HEK293 (cell line): ENCODE results near the gene SYT2.

Experiments used
- CTCF ChIA-PET: fragments of 350-600 bp; formaldehyde crosslinking; extraction: SDS; loops from one replicate; lab custom pipeline; 2021; ENCODE audit warnings: antibody characterized with exemption; lab: Yijun Ruan, JAX
- POLR2A ChIA-PET: fragments of 300-600 bp; formaldehyde crosslinking; extraction: SDS; loops from one replicate; lab custom pipeline; 2020; ENCODE audit warnings: antibody characterized with exemption, inconsistent platforms; lab: Yijun Ruan, JAX
- H3K27ac ChIP-seq: fragments of 200-500 bp; sonication (Bioruptor generic); 2 replicates; pipeline ENCODE4 v1.5.1; 2014; ENCODE audit warnings: low read depth, low read length, control low read depth, inconsistent platforms; ENCODE audit errors: extremely low read depth
- H3K36me3 ChIP-seq, 2 experiments: fragments of 200-500 bp in 1 of 2; sonication (Bioruptor generic) in 1 of 2; 1 replicate in 1 of 2; 2 replicates in 1 of 2; pipeline ENCODE4 v1.5.1; 2014 to 2017; ENCODE audit warnings: inconsistent platforms in 2 of 2, low read length in 2 of 2; ENCODE audit not compliant: control insufficient read depth in 2 of 2, insufficient read depth in 1 of 2
- H3K4me1 ChIP-seq: fragments of 200-500 bp; sonication (Bioruptor generic); 2 replicates; pipeline ENCODE4 v1.5.1; 2014; ENCODE audit warnings: mild to moderate bottlenecking, low read length, inconsistent platforms; ENCODE audit not compliant: control insufficient read depth, insufficient read depth
- H3K4me3 ChIP-seq: 2 replicates; pipeline ENCODE4 v1.5.1; 2011; ENCODE audit warnings: low read depth, mild to moderate bottlenecking, control low read depth, low read length, moderate library complexity
- H3K9me3 ChIP-seq: fragments of 200-500 bp; sonication (Bioruptor generic); 2 replicates; pipeline ENCODE4 v1.5.1; 2014; ENCODE audit warnings: low read depth, low read length, inconsistent platforms; ENCODE audit not compliant: control insufficient read depth, insufficient read depth
- HOXA7 ChIP-seq: sonication (generic); formaldehyde crosslinking; IDR thresholded peaks from 2 replicates; pipeline ENCODE4 v1.8.1; 2022; ENCODE audit warnings: missing genetic modification reagents, borderline replicate concordance
- KLF17 ChIP-seq: fragments of 450-650 bp; formaldehyde crosslinking; IDR thresholded peaks from 2 replicates; pipeline ENCODE4 v1.5.1; 2016; ENCODE audit warnings: missing biosample characterization, missing genetic modification characterization
- PRDM1 ChIP-seq: fragments of 450-650 bp; formaldehyde crosslinking; IDR thresholded peaks from 2 replicates; pipeline ENCODE4; 2016; ENCODE audit warnings: missing biosample characterization, missing genetic modification characterization
- SP7 ChIP-seq: fragments of 450-650 bp; formaldehyde crosslinking; IDR thresholded peaks from 2 replicates; pipeline ENCODE4 v1.5.1; 2016; ENCODE audit warnings: missing biosample characterization, missing genetic modification characterization
- TSHZ1 ChIP-seq: fragments of 450-650 bp; formaldehyde crosslinking; IDR thresholded peaks from 2 replicates; pipeline ENCODE4 v1.5.1; 2016; ENCODE audit warnings: missing biosample characterization, missing genetic modification characterization, borderline replicate concordance
- ZBTB17 ChIP-seq: fragments of 450-650 bp; formaldehyde crosslinking; IDR thresholded peaks from 2 replicates; pipeline ENCODE4 v1.5.1; 2016; ENCODE audit warnings: missing biosample characterization, missing genetic modification characterization
- ZBTB21 ChIP-seq: fragments of 450-650 bp; formaldehyde crosslinking; IDR thresholded peaks from 2 replicates; pipeline ENCODE4 v1.5.1; 2017; ENCODE audit warnings: missing biosample characterization, missing genetic modification characterization
- ZNF121 ChIP-seq: fragments of 450-650 bp; formaldehyde crosslinking; IDR thresholded peaks from 2 replicates; pipeline ENCODE4 v1.5.1; 2016; ENCODE audit warnings: missing biosample characterization, missing genetic modification characterization
- ZNF146 ChIP-seq: fragments of 450-650 bp; formaldehyde crosslinking; IDR thresholded peaks from 2 replicates; pipeline ENCODE4 v1.5.1; 2016; ENCODE audit warnings: missing biosample characterization, missing genetic modification characterization
- ZNF175 ChIP-seq: fragments of 450-650 bp; formaldehyde crosslinking; IDR thresholded peaks from 2 replicates; pipeline ENCODE4 v1.5.1; 2016; ENCODE audit warnings: missing biosample characterization, missing genetic modification characterization
- ZNF19 ChIP-seq: fragments of 450-650 bp; formaldehyde crosslinking; IDR thresholded peaks from 2 replicates; pipeline ENCODE4; 2016; ENCODE audit warnings: missing biosample characterization, missing genetic modification characterization, low read depth
- ZNF223 ChIP-seq: fragments of 450-650 bp; formaldehyde crosslinking; IDR thresholded peaks from 2 replicates; pipeline ENCODE4 v1.5.1; 2016; ENCODE audit warnings: missing biosample characterization, missing genetic modification characterization
- ZNF473 ChIP-seq: fragments of 450-650 bp; formaldehyde crosslinking; IDR thresholded peaks from 2 replicates; pipeline ENCODE4 v1.5.1; 2017; ENCODE audit warnings: missing biosample characterization, missing genetic modification characterization
- ZNF510 ChIP-seq: fragments of 450-650 bp; formaldehyde crosslinking; IDR thresholded peaks from 2 replicates; pipeline ENCODE4 v1.5.1; 2018; ENCODE audit warnings: mild to moderate bottlenecking, missing genetic modification characterization, missing biosample characterization; ENCODE audit not compliant: insufficient replicate concordance
- ZNF530 ChIP-seq: fragments of 450-650 bp; formaldehyde crosslinking; IDR thresholded peaks from 2 replicates; pipeline ENCODE4 v1.5.1; 2016; ENCODE audit warnings: low read depth, missing biosample characterization, missing genetic modification characterization
- ZNF544 ChIP-seq: fragments of 450-650 bp; formaldehyde crosslinking; IDR thresholded peaks from 2 replicates; pipeline ENCODE4 v1.5.0; 2017; ENCODE audit warnings: missing biosample characterization, missing genetic modification characterization
- ZNF623 ChIP-seq: fragments of 450-650 bp; formaldehyde crosslinking; IDR thresholded peaks from 2 replicates; pipeline ENCODE4 v1.5.1; 2016; ENCODE audit warnings: missing biosample characterization, missing genetic modification characterization
- ZNF776 ChIP-seq: fragments of 450-650 bp; formaldehyde crosslinking; IDR thresholded peaks from 2 replicates; pipeline ENCODE4 v1.5.0; 2017; ENCODE audit warnings: missing biosample characterization, missing genetic modification characterization, borderline replicate concordance
- TF ChIP-seq, protein P1 (sequence below): fragments of 450-650 bp; formaldehyde crosslinking; IDR thresholded peaks from 2 replicates; pipeline ENCODE4 v1.5.1; 2016; ENCODE audit warnings: missing biosample characterization, missing genetic modification characterization

The SYT2 gene

DNA sequence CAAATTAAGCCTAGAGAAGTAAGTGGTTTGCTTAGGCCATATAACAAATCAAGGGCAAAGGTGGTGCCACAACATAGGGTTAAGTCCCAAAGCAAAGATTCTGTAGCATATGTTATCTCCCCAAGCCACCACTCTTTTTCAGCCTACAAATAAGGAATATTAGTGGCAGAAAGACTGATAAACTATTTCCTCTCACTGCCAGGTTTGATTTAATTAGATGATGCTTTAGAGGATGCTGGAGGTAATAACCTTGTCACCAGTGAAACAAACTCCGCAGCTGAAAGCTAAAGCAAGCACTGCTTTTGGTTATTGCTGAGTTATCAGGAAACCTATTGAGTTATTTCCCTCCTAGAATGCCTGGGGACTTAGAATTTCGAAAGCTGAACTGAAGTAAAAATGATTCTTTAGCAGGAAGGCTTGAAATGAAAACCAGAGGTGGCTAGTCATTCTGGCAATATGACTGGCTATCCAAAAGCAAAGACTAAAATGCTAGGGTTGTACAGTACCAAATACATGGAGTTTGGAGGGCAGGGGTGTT lies 145.2 kb downstream of the SYT2 start (continued):
- no peak for TF ChIP-seq TSHZ1 (tag by site-specific recombination)
- TF ChIP-seq PRDM1 (tag by site-specific recombination) = no peak

DNA sequence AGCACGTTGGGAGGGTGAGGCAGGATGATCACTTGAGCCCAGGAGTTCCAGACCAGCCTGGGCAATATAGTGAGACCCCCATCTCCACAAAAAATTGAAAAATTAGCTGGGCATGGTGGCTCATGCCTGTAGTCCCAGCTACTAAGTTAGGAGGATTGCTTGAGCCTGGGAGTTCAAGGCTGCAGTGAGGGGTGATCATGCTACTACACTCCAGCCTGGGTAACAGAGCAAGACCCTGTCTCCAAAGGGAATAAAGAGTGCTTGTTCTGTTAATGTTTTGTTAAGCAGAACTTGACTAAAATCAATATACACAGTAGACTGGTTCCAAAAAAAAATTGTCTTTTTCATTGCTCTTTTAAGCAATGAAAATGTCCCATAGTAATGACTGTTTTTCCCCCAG lies 146.4 kb downstream of the SYT2 start:
- Histone ChIP-seq H3K4me1 (no peaks in the 10 kb centered on the region), H3K27ac (no peak overlapping the region), H3K4me3 (no peak overlapping the region), H3K36me3 (no peaks in the 10 kb centered on the region), H3K9me3 (no peaks in the 10 kb centered on the region)
- no peak for TF ChIP-seq ZNF623 (tag by site-specific recombination)
- no peak for TF ChIP-seq ZNF510
- TF ChIP-seq SP7 (tag by site-specific recombination) = no peak
- TF ChIP-seq ZNF530 (tag by site-specific recombination) = no peak
- no peak for TF ChIP-seq ZNF19 (tag by site-specific recombination)
- no peak for TF ChIP-seq ZBTB17 (tag by site-specific recombination)
- TF ChIP-seq ZBTB21 (tag by site-specific recombination) = no peak
- no peak for TF ChIP-seq ZNF146
- no peak for TF ChIP-seq ZNF175 (tag by site-specific recombination)
- TF ChIP-seq KLF17 = no peak
- no peak for TF ChIP-seq ZNF223 (tag by site-specific recombination)
- no peak for TF ChIP-seq HOXA7
- TF ChIP-seq ZNF544 (tag by site-specific recombination) = no peak
- TF ChIP-seq, protein P1, sequence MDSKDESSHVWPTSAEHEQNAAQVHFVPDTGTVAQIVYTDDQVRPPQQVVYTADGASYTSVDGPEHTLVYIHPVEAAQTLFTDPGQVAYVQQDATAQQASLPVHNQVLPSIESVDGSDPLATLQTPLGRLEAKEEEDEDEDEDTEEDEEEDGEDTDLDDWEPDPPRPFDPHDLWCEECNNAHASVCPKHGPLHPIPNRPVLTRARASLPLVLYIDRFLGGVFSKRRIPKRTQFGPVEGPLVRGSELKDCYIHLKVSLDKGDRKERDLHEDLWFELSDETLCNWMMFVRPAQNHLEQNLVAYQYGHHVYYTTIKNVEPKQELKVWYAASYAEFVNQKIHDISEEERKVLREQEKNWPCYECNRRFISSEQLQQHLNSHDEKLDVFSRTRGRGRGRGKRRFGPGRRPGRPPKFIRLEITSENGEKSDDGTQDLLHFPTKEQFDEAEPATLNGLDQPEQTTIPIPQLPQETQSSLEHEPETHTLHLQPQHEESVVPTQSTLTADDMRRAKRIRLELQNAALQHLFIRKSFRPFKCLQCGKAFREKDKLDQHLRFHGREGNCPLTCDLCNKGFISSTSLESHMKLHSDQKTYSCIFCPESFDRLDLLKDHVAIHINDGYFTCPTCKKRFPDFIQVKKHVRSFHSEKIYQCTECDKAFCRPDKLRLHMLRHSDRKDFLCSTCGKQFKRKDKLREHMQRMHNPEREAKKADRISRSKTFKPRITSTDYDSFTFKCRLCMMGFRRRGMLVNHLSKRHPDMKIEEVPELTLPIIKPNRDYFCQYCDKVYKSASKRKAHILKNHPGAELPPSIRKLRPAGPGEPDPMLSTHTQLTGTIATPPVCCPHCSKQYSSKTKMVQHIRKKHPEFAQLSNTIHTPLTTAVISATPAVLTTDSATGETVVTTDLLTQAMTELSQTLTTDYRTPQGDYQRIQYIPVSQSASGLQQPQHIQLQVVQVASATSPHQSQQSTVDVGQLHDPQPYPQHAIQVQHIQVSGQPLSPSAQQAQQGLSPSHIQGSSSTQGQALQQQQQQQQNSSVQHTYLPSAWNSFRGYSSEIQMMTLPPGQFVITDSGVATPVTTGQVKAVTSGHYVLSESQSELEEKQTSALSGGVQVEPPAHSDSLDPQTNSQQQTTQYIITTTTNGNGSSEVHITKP (tag by site-specific recombination) = no peak
- no peak for TF ChIP-seq ZNF121
- TF ChIP-seq ZNF776 = no peak
- TF ChIP-seq ZNF473 = no peak
- ChIA-PET CTCF (interaction anchor here (0.9 to 1.5 kb wide), 2 partner anchors 9 to 63 kb away, joined by 3 to 5 read pairs; no protein-coding TSS in a partner anchor), POLR2A (no interaction called here)
